HG02981 (cell line): ENCODE measurements around the gene ARAF.
"Not testable (repeated sequence)": the region's sequence is repeated elsewhere in the genome, so short reads cannot be mapped to it uniquely, and the experiment has no call there.

Experiments used
- ATAC-seq: cut with Tn5 transposase; IDR thresholded peaks from one replicate; pipeline ENCODE4 v1.9.1; 2021; ENCODE audit warnings: mild to moderate bottlenecking, moderate library complexity; ENCODE audit not compliant: unreplicated experiment

Gene ARAF

GRCh38 chrX:47560934-47561658, at the start of gene ARAF:
ARAF (plus strand) TSS chrX:47561205; CDS start chrX:47562968, 1,763 bp downstream.
- peak; percentile 87 for ATAC-seq

- not testable (repeated sequence) for ATAC-seq
These were observed 48.6 kb upstream of the ARAF start for GRCh38 chrX:47512383-47512782.

DNA sequence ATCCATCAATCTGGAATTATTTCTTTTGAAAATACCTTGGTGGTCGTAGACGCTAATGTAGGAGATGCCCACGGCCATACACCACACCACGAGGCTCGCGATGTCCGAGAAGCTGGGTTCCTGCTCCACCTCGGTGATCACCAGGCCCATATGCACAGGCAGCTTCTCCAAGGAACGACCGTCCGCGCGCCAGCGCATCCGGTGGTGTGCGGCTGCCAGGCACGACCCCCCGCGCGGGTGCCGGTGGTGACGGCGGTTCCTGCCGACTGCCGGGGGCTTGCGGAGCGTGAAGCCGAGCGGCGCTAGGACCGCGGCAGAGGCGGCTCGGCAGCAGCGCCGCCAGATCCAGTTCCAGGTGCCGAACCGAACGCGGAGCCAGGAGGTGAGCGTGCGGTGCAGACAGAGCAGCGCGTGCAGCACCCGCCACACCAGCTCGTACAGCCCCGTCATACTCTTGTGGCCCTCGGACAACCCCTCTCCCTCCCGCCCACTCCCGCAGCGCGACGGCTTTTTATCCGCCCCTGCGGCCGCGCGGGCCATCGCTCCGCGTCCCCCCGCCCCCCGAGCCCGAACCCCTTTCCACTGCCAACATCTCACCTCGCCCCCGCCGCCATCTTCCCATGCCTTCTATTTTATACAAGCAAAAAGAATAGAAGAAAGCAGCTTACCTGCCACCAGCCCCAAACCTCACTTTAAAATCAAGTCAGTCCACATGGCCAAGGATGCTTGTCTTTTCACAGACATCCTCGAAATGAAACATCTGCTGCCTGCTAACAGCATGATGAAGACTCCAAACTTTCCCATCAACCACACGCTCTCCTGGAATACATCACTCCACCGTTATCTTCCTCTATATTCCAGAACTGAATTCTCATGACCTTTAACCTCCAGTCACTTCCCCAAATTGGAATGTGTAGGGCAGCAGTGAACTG, 47.7 kb upstream of the ARAF start:
- peak; percentile 56 for ATAC-seq

GRCh38 chrX:47514533-47515235, 46.3 kb upstream of the ARAF start:
- no peak for ATAC-seq

DNA sequence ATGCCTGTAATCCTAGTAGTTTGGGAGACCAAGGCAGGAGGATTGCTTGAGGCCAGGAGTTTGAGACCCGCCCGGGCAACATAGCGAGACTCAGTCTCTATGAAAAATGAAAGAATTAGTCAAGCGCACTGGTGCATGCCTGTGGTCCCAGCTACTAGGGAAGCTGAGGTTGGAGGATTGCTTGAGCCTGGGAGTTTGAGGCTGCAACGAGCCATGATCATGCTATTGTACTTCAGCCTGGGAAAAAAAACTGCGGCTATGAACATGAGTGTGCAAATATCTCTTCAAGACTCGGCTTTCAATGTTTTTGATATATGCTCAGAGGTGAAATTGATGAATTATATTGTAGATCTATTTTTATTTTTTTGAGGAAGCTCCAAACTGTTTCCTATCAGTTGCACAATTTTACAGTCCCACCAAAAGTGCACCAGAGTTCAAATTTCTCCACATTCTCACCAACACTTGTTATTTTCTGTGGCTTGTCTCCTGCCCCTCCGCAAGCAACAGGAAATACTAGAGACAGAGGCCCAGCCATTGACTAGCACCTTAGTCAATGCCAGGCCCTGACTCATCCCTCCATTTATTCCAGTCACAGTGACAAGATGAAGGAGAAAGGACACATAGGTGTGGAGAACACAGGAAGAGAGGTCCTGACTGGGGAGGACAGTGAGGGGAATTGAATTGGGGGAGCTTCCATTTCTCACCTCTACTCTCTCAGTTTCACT, 44.9 kb upstream of the ARAF start:
- no peak for ATAC-seq

GRCh38 chrX:47518144-47518543, 42.9 kb upstream of the ARAF start:
- no peak for ATAC-seq

- peak; percentile 78 for ATAC-seq
These were observed 37.7 kb upstream of the ARAF start for GRCh38 chrX:47523297-47523696.

DNA sequence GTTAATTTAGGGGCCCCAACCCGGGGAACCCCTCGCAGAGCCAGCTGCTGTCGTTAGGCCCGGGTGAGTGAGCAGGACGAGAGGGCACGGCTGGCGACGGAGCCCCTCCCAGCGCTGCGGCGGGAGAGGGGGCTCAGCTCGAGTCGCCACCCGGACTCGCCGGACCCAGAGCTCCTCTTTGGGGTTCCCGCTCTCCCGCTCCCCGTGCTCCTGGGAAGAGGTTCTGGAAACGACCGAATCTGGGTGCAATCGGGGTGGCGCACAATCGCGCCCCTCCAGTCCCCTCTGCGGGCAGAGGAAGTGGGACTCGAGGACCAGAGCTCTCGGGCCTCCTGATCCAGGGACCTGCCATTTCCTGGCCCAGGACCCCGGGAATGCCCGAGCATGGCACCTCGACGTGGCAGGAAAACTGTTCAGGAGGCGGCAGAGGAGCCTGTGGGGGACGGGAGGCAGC, 37.3 kb upstream of the ARAF start:
- ATAC-seq: no peak

DNA sequence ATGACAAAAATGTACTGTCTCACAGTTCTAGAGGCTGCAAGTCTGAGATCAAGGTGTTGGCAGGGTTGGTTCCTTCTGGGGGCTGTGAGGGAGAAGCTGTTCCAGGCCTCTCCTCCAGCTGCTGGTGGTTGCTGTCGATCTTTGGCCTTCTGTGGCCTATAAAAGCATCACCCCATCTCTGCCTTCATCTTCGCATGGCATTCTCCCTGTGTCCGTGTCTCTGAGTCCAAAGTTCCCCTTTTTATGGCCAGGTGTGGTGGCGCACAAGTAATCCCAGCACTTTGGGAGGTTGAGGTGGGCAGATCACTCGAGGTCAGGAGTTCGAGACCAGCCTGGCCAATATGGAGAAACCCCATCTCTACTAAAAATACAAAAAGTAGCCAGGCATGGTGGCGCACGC, 31.5 kb upstream of the ARAF start:
- no peak for ATAC-seq

DNA sequence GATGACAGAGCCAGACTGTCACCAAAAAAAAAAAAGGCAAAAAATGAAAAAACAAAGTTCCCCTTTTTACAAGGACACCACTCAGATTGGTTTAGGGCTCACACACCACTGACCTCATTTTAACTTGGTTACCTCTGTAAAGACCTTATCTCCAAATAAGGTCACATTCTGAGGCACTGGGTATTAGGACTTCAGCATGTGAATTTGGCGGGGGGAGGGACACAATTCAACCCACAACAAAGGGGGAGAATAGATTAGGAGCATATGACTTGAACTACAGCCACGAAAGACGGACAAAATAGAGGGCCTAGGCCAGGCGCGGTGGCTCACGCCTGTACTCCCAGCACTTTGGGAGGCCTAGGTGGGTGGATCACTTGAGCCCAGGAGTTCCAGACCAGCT, 31.0 kb upstream of the ARAF start:
- no peak for ATAC-seq

DNA sequence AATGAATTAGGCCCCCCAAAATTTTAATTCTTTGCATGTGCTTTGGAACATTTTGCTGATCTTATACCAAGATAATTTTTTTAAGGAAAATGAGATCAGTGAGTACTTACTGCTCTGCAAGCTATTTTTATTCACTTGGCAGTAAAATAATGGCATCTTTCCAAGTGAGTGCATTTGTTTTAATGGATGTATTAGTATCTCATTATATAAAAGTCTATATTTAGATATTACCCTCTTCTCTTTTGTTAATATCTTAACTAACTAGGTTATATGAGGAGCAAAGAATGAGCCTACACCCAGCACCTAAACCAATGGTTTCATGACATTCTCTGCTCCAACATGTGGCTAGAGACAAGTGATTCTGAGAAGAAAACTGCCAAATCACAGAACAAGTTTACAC, 21.1 kb upstream of the ARAF start:
- ATAC-seq: no peak

- no peak for ATAC-seq
These were observed 20.1 kb upstream of the ARAF start for GRCh38 chrX:47540754-47541538.

GRCh38 chrX:47543496-47543895, 17.5 kb upstream of the ARAF start:
- no peak for ATAC-seq

- ATAC-seq: peak; percentile 93
These were observed 4.9 kb upstream of the ARAF start for GRCh38 chrX:47556045-47556623.

GRCh38 chrX:47558436-47558835, 2.6 kb upstream of the ARAF start:
- ATAC-seq: no peak

DNA sequence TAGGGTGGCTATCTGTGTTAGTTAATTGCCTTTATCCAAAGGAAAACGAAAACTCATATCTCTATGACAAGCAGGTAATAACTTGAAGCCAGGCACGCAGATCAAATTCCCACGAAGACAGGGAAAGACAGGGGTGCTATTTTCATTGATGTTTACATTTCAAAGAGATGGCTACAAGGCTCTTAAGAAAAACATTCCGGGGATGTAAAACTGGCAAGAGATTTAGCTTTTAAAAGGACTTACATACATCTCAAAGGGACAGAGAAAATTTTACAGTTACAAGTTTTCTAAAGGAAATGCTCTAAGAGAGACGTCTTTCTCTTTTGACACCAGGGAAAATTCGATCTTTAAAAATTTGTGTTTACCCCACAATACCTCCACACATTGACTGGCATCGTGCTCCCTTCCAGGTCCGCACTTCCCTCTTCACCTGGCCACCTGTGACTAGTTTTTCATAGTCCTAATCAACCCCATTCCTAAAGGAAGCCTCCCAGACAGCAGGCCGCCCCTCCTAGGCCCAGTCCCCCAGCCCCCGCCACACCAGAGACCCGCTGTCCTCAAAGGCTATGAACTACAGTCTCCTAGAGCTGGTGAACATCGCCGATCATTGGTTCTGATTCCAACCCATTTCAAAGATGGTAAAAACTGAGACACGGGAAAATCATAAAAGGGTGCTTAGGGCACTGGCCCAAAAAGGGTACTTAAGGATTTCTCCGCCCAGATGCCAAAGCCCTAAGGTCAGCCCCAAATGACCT, 649 bp upstream of the ARAF start:
- ATAC-seq: no peak

GRCh38 chrX:47561659-47562151, 700 bp downstream of the ARAF start:
- no peak for ATAC-seq

DNA sequence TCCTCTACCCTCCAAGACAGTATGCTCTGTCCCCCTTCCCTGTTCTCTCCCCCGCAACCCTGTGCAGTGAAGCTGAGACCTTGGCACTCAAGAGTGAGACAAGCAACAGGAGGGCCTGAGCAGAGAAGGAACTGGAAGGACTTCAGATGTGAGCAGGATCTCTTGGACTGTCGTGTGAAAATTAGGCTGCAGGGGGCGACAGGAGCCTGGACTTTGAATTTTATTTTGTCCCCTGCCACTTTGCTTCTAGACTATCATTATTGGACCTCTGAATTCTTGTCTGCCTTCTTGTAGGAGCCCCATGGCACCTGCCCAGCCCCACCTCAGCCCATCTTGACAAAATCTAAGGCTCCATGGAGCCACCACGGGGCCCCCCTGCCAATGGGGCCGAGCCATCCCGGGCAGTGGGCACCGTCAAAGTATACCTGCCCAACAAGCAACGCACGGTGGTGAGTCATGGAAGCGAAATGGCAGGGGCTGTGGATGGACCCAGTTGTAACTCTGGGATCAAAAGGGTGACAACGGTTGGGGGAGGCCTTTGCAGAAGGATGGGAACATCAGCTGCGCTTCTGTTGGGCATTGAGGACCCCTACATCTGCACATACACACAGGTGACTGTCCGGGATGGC, 1.7 kb downstream of the ARAF start:
- ATAC-seq: no peak
